ENCODE data around the gene APP.

APP gene

GRCh38 chr21:26115305-26115704 lies 55.3 kb downstream of the APP start:
- Mint-ChIP-seq H3K27me3 (no peaks in the 10 kb centered on the region), H3K27ac (peak overlapping the region; percentile 29), H3K4me1 (peaks cover 14% of the 10 kb centered on the region), H3K36me3 (peaks cover 4% of the 10 kb centered on the region), H3K4me3 (no peak overlapping the region), H3K9me3 (no peaks in the 10 kb centered on the region)
- no peak for DNase-seq (ENCODE audit: low spot score in 2 of 2)
- ATAC-seq (ENCODE audit: low read depth) = no peak

- ATAC-seq (ENCODE audit: low read depth) = no peak
- Mint-ChIP-seq H3K36me3 (peaks cover 7% of the 10 kb centered on the region), H3K4me3 (no peak overlapping the region), H3K27ac (no peak overlapping the region), H3K27me3 (no peaks in the 10 kb centered on the region), H3K4me1 (peaks cover 2% of the 10 kb centered on the region), H3K9me3 (no peaks in the 10 kb centered on the region)
- no peak for DNase-seq (ENCODE audit: low spot score in 2 of 2)
Measured at GRCh38 chr21:26112975-26113374, 57.6 kb downstream of the APP start.

- Mint-ChIP-seq H3K4me3 (no peak overlapping the region), H3K4me1 (peaks cover 5% of the 10 kb centered on the region), H3K27me3 (no peaks in the 10 kb centered on the region), H3K27ac (no peak overlapping the region), H3K9me3 (no peaks in the 10 kb centered on the region), H3K36me3 (peaks cover 9% of the 10 kb centered on the region)
- no peak for DNase-seq (ENCODE audit: low spot score in 2 of 2)
- ATAC-seq (ENCODE audit: low read depth) = no peak
Measured at GRCh38 chr21:26112127-26112742, 58.3 kb downstream of the APP start.

GRCh38 chr21:26110715-26111114 lies 59.9 kb downstream of the APP start:
- DNase-seq (ENCODE audit: low spot score in 2 of 2) (no peak), ATAC-seq (ENCODE audit: low read depth) (no peak)
- H3K9me3 Mint-ChIP-seq = no peaks in the 10 kb centered on the region
- no peaks in the 10 kb centered on the region for H3K27me3 Mint-ChIP-seq
- H3K4me3 Mint-ChIP-seq = no peak overlapping the region
- H3K36me3 Mint-ChIP-seq = peaks cover 14% of the 10 kb centered on the region
- H3K27ac Mint-ChIP-seq = no peak overlapping the region
- H3K4me1 Mint-ChIP-seq = peaks cover 5% of the 10 kb centered on the region

- Mint-ChIP-seq H3K4me1 (peaks cover 2% of the 10 kb centered on the region), H3K27me3 (no peaks in the 10 kb centered on the region), H3K36me3 (peaks cover 20% of the 10 kb centered on the region), H3K4me3 (no peak overlapping the region), H3K27ac (no peak overlapping the region), H3K9me3 (no peaks in the 10 kb centered on the region)
- ATAC-seq (ENCODE audit: low read depth) (no peak), DNase-seq (ENCODE audit: low spot score in 2 of 2) (no peak)
Measured at GRCh38 chr21:26107429-26107828, 63.1 kb downstream of the APP start.

- H3K27ac Mint-ChIP-seq = no peak overlapping the region
Measured at GRCh38 chr21:26106562-26106961, 64.0 kb downstream of the APP start.

GRCh38 chr21:26105819-26106218 lies 64.8 kb downstream of the APP start:
- H3K27me3 Mint-ChIP-seq = no peaks in the 10 kb centered on the region
- peaks cover 15% of the 10 kb centered on the region for H3K36me3 Mint-ChIP-seq
- ATAC-seq (ENCODE audit: low read depth) (no peak), DNase-seq (ENCODE audit: low spot score in 2 of 2) (no peak)
- no peaks in the 10 kb centered on the region for H3K9me3 Mint-ChIP-seq
- no peak overlapping the region for H3K27ac Mint-ChIP-seq
- no peak overlapping the region for H3K4me3 Mint-ChIP-seq
- peaks cover 2% of the 10 kb centered on the region for H3K4me1 Mint-ChIP-seq

More at GRCh38 chr21:26106562-26106961, 64.0 kb downstream of the APP start:
- Mint-ChIP-seq H3K4me1 (peaks cover 2% of the 10 kb centered on the region), H3K4me3 (no peak overlapping the region), H3K27me3 (no peaks in the 10 kb centered on the region), H3K9me3 (no peaks in the 10 kb centered on the region), H3K36me3 (peaks cover 20% of the 10 kb centered on the region)
- ATAC-seq (ENCODE audit: low read depth) (no peak), DNase-seq (ENCODE audit: low spot score in 2 of 2) (no peak)

- H3K36me3 Mint-ChIP-seq = peaks cover 5% of the 10 kb centered on the region
- H3K27ac Mint-ChIP-seq = no peak overlapping the region
- H3K27me3 Mint-ChIP-seq = no peaks in the 10 kb centered on the region
- H3K9me3 Mint-ChIP-seq = no peaks in the 10 kb centered on the region
- H3K4me3 Mint-ChIP-seq = no peak overlapping the region
- peaks cover 2% of the 10 kb centered on the region for H3K4me1 Mint-ChIP-seq
- DNase-seq (ENCODE audit: low spot score in 2 of 2) (no peak), ATAC-seq (ENCODE audit: low read depth) (no peak)
Measured at GRCh38 chr21:26100573-26100972, 70.0 kb downstream of the APP start.

GRCh38 chr21:26099610-26100219 lies 70.9 kb downstream of the APP start:
- Mint-ChIP-seq H3K27ac (no peak overlapping the region), H3K4me1 (peaks cover 2% of the 10 kb centered on the region), H3K4me3 (no peak overlapping the region), H3K36me3 (peaks cover 5% of the 10 kb centered on the region), H3K27me3 (no peaks in the 10 kb centered on the region), H3K9me3 (no peaks in the 10 kb centered on the region)
- ATAC-seq (ENCODE audit: low read depth) (no peak), DNase-seq (ENCODE audit: low spot score in 2 of 2) (no peak)

- Mint-ChIP-seq H3K9me3 (no peaks in the 10 kb centered on the region), H3K27me3 (no peaks in the 10 kb centered on the region), H3K36me3 (no peaks in the 10 kb centered on the region), H3K4me1 (peaks cover 2% of the 10 kb centered on the region), H3K27ac (no peak overlapping the region), H3K4me3 (no peak overlapping the region)
- DNase-seq (ENCODE audit: low spot score in 2 of 2) (no peak), ATAC-seq (ENCODE audit: low read depth) (no peak)
Measured at GRCh38 chr21:26098772-26099397, 71.7 kb downstream of the APP start.

GRCh38 chr21:26097475-26097874 lies 73.1 kb downstream of the APP start:
- no peak overlapping the region for H3K27ac Mint-ChIP-seq
- no peak for ATAC-seq (ENCODE audit: low read depth)
- no peak overlapping the region for H3K4me3 Mint-ChIP-seq
- H3K4me1 Mint-ChIP-seq = peaks cover 3% of the 10 kb centered on the region
- no peaks in the 10 kb centered on the region for H3K36me3 Mint-ChIP-seq
- no peak for DNase-seq (ENCODE audit: low spot score in 2 of 2)
- H3K9me3 Mint-ChIP-seq = no peaks in the 10 kb centered on the region
- H3K27me3 Mint-ChIP-seq = no peaks in the 10 kb centered on the region

GRCh38 chr21:26096494-26097371 lies 73.8 kb downstream of the APP start:
- H3K36me3 Mint-ChIP-seq = no peaks in the 10 kb centered on the region
- ATAC-seq (ENCODE audit: low read depth) = no peak
- no peaks in the 10 kb centered on the region for H3K27me3 Mint-ChIP-seq
- H3K4me3 Mint-ChIP-seq = no peak overlapping the region
- H3K27ac Mint-ChIP-seq = no peak overlapping the region
- no peak for DNase-seq (ENCODE audit: low spot score in 2 of 2)
- H3K4me1 Mint-ChIP-seq = peaks cover 5% of the 10 kb centered on the region
- H3K9me3 Mint-ChIP-seq = no peaks in the 10 kb centered on the region

- H3K4me3 Mint-ChIP-seq = no peak overlapping the region
- H3K27me3 Mint-ChIP-seq = no peaks in the 10 kb centered on the region
- DNase-seq (ENCODE audit: low spot score in 2 of 2) (no peak), ATAC-seq (ENCODE audit: low read depth) (no peak)
- no peak overlapping the region for H3K27ac Mint-ChIP-seq
- peaks cover 10% of the 10 kb centered on the region for H3K4me1 Mint-ChIP-seq
- no peaks in the 10 kb centered on the region for H3K36me3 Mint-ChIP-seq
- H3K9me3 Mint-ChIP-seq = no peaks in the 10 kb centered on the region
Measured at GRCh38 chr21:26095131-26095530, 75.4 kb downstream of the APP start.

GRCh38 chr21:26093122-26093521 lies 77.4 kb downstream of the APP start:
- no peak for DNase-seq (ENCODE audit: low spot score in 2 of 2)

More at GRCh38 chr21:26093122-26093521, 77.4 kb downstream of the APP start:
- H3K27me3 Mint-ChIP-seq = no peaks in the 10 kb centered on the region
- H3K27ac Mint-ChIP-seq = no peak overlapping the region
- no peak overlapping the region for H3K4me3 Mint-ChIP-seq
- H3K4me1 Mint-ChIP-seq = peaks cover 12% of the 10 kb centered on the region
- ATAC-seq (ENCODE audit: low read depth) = no peak
- no peaks in the 10 kb centered on the region for H3K36me3 Mint-ChIP-seq
- H3K9me3 Mint-ChIP-seq = no peaks in the 10 kb centered on the region
